H7 (cell line): ENCODE data around the gene FBLN5. TPM values are rescaled to one million over a fixed set of nuclear protein-coding genes. Genes with fewer than 3 reads are reported as not detected.

Experiments
- DNase-seq: peaks from one replicate; pipeline ENCODE4 v3.0.0; 2012
- H3K27me3 ChIP-seq: 2 replicates; pipeline ENCODE4 v1.6.0; 2011; ENCODE audit warnings: mild to moderate bottlenecking, low read length; ENCODE audit not compliant: control insufficient read depth, insufficient read depth
- H3K36me3 ChIP-seq: replicated peaks from 2 replicates; pipeline ENCODE4 v1.5.1; 2011; ENCODE audit warnings: low read length; ENCODE audit not compliant: control insufficient read depth, insufficient read depth
- H3K4me3 ChIP-seq: 2 replicates; pipeline ENCODE4 v1.5.1; 2011; ENCODE audit warnings: low read depth, mild to moderate bottlenecking, control low read depth, low read length, moderate library complexity; ENCODE audit not compliant: insufficient read depth
- total RNA-seq: library from RNA; depleted of rRNA; stranded (reverse); fragments of >200 nt; shearing (Covaris generic); gene quantifications from 2 replicates; pipeline ENCODE4 v1.2.3, GENCODE V29; 2014; rRNA removed

Gene FBLN5
- total RNA-seq, 1 experiment from 2014 or later, result 2.3 TPM

- Histone ChIP-seq H3K36me3 (no peaks in the 10 kb centered on the region), H3K4me3 (peak overlapping the region; percentile 75), H3K27me3 (peaks cover 27% of the 10 kb centered on the region)
- DNase-seq, result no peak
Observed at GRCh38 chr14:91835197-91835919, 112.1 kb downstream of the FBLN5 start.

DNA sequence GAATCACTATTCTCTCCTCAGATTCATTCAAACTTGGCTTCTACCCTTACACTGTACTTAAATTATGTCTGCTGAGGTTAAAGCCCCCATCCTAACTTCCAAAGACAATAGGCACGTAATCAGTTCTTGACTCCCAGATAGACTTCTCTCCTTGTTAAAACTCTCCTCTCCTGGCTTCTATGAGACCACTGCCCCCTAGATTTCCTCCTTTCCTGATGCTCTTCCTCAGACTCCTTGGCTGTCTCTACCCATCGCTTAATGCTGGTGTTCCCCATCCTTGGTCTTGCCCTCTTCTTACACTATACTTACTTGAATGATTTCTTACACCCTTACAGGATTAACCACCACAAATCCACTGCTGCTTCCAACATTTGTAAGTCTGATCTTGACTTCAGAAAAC is 112.9 kb downstream of the FBLN5 start:
- Histone ChIP-seq H3K27me3 (peaks cover 27% of the 10 kb centered on the region), H3K36me3 (no peaks in the 10 kb centered on the region), H3K4me3 (no peak overlapping the region)
- DNase-seq, result peak; percentile 52

GRCh38 chr14:91831337-91831736 is 116.2 kb downstream of the FBLN5 start:
- Histone ChIP-seq H3K4me3 (no peak overlapping the region), H3K36me3 (no peaks in the 10 kb centered on the region), H3K27me3 (peaks cover 15% of the 10 kb centered on the region)
- DNase-seq, result no peak

DNA sequence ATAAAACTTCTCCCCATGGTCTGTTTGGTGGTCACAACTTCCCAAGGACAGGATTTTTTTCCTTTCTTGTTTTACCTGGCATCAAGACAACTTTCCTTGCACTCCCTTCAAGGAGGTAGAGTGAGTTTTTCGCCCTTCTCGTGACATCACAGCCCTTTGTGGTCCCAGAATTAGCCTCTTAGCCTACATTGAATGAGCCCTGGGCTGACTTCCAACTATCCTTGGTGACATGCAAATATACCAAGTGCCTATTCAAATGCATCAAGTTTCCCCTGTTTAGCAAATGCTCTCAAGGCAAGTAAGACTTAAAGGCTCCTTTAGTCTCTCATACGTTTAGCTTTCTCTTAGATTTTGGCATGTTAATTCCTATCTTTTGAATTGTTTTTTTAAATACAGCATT is 116.7 kb downstream of the FBLN5 start:
- H3K36me3 ChIP-seq, result no peaks in the 10 kb centered on the region
- H3K27me3 ChIP-seq, result peaks cover 12% of the 10 kb centered on the region
- no peak overlapping the region for H3K4me3 ChIP-seq
- DNase-seq, result peak; percentile 40

GRCh38 chr14:91829511-91829910 is 118.0 kb downstream of the FBLN5 start:
- no peaks in the 10 kb centered on the region for H3K36me3 ChIP-seq
- H3K4me3 ChIP-seq, result no peak overlapping the region
- DNase-seq, result no peak
- peaks cover 2% of the 10 kb centered on the region for H3K27me3 ChIP-seq

- Histone ChIP-seq H3K36me3 (no peaks in the 10 kb centered on the region), H3K27me3 (no peaks in the 10 kb centered on the region), H3K4me3 (no peak overlapping the region)
- DNase-seq, result no peak
Observed at GRCh38 chr14:91827746-91828145, 119.7 kb downstream of the FBLN5 start.

Other genes starting within 250 kb of the FBLN5 start
- 0.35 and 0.41 TPM in 2 replicates for gene CATSPERB, start 215.6 kb downstream of the FBLN5 start, total RNA-seq
- 6.7 and 11.5 TPM in 2 replicates for gene TC2N, start 80.2 kb downstream of the FBLN5 start, total RNA-seq
- 12.1 and 23.3 TPM in 2 replicates for gene TRIP11, start 92.4 kb upstream of the FBLN5 start, total RNA-seq
- 18.9 and 31.5 TPM in 2 replicates for gene ATXN3, start 158.9 kb upstream of the FBLN5 start, total RNA-seq
- gene NDUFB1, start 174.0 kb upstream of the FBLN5 start, total RNA-seq, result 207 and 236 TPM in 2 replicates
- 54.8 and 66.3 TPM in 2 replicates for gene CPSF2, start 174.3 kb upstream of the FBLN5 start, total RNA-seq